Activated CD4-positive, CD25-positive, alpha-beta regulatory T cell treated with anti-CD3 and anti-CD28 coated beads, Interleukin-2, amount 50 U/mL, for 16 hours (primary cell): ENCODE measurements around the gene PSENEN.
"Not testable (repeated sequence)": the region's sequence is repeated elsewhere in the genome, so short reads cannot be mapped to it uniquely, and the experiment has no call there.

Experiments used
- DNase-seq: peaks from one replicate; pipeline ENCODE4 v3.0.0-alpha.2; 2020; ENCODE audit warnings: low read depth, low spot score

PSENEN gene

DNA sequence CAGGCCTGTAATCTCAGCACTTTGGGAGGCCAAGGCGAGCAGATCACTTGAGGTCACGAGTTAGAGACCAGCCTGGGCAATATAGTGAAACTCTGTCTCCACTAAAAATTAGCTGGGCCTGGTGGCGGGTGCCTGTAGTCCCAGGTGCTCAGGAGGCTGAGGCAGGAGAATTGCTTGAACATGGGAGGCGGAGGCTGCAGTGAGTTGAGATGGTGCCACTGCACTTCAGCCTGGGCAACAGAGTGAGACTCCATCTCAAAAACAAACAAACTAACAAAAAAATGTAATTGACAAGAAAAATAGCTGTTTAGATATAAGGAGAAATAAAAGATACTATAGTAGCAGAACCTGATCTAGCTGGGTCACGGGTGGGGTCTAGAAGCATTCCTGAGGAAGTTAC is 26.9 kb downstream of the PSENEN start:
- not testable (repeated sequence) for DNase-seq

DNA sequence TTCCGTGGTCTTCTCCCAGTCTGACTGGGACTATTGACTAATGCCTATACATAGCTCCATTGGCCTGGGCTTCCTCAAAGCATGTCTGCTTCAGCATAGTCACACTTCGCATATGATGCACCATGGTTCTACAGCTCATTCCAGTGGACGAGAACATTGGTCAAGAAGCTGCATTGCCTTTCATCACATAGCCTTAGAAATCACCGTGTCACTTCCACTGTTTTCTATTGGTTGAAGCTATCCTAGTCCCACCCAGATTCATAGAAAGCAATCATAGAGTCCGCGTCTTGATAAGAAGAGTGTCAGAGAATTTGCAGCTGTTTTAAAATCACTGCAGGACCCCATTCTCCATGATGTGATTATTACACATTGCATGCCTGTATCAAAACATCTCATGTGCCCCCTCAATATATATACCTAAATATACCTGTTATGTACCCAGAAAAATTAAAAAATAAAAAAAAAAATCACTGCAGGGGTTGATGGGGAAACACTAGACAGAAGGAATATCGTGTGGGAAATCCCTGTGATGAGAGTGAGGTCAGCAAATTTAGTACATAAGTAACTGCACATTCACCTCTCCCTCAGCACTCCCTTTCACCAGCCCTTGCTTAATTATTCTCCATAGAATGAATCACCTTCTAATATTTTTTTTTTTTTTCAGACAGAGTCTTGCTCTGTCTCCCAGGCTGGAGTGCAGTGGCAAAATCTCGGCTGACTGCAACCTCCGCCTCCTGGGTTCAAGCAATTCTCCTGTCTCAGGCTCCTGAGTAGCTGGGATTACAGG is 27.8 kb downstream of the PSENEN start:
- DNase-seq: no peak

DNA sequence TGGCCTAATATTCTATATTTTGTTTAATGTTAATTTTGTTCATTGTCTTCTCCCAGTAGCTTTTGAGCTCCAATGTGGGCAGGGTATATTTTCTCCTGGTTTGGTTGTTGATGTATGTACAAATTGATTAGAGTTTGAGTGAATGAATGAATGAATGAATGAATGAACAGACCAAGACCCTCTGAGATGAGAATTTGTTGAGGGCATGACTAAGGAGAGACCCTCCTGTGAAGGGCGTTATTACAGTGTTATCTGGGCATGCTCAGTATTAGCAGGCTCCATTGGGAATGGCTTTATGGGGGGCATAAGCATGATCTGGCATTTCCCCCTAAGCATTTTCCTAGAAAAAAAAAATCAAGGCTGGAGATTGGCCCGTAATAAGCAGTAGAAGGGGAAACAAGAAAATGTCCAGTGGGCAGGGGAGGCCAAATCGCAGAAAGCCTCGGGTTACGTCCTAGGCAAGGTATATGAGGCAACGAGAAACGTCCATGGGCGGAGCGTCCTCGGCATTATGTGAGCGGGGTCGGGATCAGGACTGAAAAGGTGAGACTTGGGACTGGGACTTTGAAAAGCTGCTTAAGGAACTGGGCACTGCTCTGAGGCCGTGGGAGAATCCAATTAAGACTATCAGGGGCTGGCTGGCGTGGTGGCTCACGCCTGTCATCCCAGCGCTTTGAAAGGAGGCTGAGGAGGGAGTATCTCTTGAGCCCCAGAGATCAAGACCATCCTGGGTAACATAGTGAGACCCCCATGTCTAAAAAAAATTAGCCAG is 29.0 kb downstream of the PSENEN start:
- DNase-seq: no peak

DNA sequence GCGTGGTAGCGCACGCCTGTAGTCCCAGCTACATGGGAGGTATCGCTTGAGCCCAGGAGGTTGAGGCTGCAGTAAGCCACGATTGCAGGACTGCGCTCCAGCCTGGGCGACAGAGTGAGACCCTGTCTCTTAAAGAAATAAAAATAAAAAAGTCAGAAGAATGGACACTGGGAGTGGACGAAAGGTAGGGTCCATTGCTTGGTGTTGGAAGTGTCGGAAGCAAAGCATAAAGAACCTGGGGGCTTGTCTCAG is 29.5 kb downstream of the PSENEN start:
- no peak for DNase-seq

DNA sequence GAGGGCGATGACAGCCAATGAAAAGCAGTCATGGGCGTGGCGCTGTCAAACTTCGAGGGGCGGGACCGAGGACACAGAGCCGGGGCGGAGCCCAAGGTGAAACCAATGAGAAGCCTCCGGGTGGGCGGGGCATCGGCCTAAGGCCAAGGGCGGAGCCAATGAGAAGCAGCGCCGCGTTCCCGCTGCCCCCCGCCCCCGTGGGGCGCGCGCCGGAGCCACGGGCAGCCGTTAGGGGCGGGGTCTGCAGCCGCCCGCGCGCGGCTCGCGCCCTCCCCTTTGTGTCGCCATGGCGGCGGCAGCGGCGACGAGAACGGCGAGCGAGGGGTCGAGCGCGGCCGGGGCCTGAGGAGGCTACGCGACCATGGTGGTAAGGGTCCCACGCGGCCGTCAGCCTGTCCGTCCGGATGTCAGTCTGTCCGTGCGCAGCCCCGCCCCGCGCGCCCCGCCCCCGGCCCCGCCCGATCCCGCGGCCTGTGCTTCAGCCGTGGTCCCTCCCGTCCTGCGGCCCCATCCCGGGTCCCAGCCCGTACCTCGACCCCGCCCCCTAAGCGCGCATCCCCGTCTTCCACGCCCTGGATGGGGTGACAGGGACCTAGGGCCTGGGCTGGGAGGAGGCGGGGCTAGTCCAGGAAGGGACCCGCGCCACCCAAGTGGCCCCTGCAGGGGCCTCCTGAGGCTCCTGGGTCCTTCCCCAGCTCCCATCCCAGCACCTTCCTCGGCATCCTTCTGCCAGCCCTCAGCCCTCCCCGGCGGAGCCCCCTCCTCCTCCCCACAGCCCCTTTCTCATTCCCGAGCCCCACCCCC is 30.0 kb downstream of the PSENEN start, which contains the start of gene ARHGAP33:
Gene ARHGAP33 (plus strand): TSS at position 267 of the 804 bp plus-strand sequence. CDS start 95 bp downstream, at position 362.
- peak; percentile 97 for DNase-seq

DNA sequence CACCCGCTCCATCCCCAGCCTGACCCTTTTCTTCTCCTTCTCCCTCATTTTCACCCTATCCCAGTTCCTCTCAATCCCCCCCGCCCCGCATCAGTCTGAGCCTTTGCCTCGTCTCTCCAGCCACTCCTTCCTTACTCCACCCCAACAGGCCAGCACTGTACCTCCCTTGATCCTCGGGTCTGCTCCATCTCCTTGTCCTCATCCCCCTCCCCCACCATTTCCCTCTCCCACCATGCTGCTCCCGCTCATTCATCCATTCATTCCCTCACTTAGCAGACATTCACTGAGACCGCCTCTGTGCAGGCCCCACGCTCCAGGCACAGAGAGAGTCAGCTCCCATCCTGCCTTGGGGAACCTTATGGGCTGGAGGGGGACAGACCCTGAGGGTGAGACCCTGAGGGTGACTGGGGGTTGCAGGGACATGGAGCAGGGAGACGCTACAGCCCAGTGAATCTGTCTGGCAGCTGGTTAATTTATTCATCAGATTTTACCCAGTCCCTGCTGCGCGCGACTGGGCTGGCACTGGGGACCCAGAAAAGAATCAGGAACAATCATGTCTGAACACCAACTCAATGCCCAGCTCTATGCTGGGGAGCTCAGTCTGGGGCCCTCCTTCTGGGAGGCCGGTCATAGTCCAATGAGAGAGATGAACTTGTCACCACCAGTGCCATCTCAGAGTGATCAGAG is 30.8 kb downstream of the PSENEN start:
- DNase-seq: no peak

DNA sequence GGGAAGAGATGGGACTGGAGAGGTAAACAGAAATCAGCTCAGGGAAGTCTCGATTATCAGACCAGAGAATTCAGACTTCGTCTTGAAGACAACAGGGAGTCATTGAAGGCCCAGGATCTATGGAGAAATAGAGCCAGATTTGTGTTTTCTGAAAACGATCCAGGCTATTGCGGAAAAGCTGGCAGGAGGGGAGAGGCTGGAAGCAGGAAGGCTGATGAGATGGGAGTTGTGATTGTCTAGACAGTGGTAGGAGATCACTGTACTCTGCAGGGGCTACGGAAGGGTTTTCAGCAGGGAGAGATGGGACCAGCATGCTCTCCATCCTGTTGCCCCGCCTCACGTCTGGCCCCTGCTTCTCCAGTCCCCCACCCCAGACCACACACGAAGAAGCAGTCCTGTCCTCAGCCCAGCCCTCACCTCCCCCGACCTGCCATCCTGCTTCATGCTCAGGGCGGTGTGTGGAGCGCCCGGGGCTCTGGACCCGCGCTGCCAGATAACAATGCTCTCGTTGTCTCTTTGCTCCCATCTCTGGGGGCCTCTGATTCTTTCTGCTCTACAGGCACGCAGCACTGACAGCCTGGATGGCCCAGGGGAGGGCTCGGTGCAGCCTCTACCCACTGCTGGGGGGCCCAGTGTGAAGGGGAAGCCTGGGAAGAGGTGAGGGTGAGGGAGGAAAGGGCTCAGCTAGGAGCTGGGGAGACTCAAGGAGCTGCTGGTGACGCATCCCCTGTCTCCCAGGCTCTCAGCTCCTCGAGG is 31.8 kb downstream of the PSENEN start:
- DNase-seq: no peak

DNA sequence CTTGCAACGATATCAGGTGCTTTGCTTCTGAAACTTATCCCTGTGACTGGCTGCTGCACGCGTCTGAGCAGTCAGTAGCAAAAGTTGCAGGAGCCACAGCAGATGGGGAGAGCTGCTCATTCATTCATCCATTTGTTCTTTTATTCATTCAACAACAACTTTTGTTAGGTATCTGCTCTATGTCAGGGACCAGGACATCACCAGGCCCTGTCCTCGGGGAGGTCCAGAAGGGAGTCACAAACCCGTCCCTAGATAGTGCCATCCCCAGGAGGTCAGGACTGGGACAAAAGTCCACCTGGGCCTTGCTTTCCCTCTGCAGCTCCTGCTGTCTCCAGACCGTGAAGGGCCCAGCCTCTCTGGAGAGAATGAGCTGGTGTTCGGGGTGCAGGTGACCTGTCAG is 32.5 kb downstream of the PSENEN start:
- DNase-seq: no peak

DNA sequence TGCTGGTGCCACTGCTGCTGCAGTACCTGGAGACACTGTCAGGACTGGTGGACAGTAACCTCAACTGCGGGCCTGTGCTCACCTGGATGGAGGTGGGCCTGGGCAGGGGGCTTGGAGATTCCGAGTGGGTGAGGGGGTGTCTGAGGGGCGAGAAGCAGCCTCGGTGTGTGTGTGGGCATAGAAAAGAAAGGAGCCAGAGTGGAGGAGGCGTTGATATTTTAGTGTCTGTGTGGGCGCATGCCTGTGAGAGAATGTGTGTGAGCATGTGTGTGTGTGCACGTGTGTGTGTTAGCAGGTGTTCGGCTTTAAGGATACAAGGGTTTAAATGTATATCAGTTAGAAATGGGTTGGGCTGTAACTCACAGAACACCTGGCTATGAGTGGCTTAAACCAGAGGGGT is 33.6 kb downstream of the PSENEN start:
- no peak for DNase-seq

DNA sequence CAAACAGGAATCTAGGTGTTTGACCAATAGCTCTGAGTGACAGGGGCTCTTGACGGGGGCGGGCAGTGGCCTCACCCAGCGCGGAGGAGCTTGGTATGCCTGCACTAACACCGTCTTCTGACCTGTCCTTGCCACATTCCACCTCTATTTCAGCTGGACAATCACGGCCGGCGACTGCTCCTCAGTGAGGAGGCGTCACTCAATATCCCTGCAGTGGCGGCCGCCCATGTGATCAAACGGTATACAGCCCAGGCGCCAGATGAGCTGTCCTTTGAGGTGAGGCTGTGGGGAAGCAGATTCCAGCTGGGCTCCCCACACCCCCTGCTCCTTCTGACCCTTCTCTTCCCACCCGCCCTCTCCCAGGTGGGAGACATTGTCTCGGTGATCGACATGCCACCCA is 34.6 kb downstream of the PSENEN start:
- no peak for DNase-seq

DNA sequence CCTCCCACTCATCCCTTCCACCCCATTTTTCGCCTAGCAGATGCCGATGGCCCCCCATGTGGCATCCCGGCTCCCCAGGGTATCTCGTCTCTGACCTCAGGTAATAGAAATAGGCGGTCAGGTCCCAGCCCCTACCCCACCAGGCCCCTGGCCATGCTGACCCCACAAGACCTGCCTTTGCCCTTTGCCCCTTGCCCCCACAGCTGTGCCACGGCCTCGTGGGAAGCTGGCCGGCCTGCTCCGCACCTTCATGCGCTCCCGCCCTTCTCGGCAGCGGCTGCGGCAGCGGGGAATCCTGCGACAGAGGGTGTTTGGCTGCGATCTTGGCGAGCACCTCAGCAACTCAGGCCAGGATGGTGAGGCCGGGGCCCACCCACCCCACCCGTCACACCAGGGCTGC is 35.3 kb downstream of the PSENEN start:
- no peak for DNase-seq

DNA sequence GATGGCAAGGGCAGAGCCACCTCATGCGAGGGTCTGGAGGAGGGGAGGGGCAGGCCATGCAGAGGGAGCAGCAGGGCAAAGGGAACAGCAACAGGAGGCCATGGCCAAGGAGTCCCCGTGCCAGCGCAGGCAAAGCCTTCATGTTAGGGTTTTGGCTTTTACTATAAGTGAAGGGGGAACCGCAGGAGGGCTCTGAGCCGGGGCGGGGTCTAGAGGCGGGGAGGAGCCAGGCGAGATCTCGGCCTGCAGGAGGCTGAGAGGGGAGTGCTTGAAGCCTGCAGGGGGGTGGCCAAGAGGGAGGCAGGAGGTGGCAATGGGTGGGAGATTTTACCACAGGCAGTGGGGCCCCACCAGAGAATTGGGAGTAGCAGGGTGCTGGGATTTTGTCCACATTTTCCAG is 36.2 kb downstream of the PSENEN start:
- no peak for DNase-seq

DNA sequence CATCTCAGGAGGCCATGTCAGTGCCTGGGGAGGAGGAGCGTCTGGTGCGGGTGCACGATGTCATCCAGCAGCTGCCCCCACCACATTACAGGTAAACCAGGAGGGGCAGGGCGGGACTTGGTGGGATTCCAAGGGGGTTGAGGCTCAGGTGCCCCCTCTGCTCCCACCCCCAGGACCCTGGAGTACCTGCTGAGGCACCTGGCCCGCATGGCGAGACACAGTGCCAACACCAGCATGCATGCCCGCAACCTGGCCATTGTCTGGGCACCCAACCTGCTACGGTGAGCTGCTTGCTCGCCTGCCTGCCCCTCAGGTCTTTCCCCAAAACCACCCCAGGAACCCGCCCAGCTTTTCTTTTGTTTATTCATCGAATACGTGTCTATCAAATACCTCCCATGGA is 37.1 kb downstream of the PSENEN start:
- DNase-seq: no peak

DNA sequence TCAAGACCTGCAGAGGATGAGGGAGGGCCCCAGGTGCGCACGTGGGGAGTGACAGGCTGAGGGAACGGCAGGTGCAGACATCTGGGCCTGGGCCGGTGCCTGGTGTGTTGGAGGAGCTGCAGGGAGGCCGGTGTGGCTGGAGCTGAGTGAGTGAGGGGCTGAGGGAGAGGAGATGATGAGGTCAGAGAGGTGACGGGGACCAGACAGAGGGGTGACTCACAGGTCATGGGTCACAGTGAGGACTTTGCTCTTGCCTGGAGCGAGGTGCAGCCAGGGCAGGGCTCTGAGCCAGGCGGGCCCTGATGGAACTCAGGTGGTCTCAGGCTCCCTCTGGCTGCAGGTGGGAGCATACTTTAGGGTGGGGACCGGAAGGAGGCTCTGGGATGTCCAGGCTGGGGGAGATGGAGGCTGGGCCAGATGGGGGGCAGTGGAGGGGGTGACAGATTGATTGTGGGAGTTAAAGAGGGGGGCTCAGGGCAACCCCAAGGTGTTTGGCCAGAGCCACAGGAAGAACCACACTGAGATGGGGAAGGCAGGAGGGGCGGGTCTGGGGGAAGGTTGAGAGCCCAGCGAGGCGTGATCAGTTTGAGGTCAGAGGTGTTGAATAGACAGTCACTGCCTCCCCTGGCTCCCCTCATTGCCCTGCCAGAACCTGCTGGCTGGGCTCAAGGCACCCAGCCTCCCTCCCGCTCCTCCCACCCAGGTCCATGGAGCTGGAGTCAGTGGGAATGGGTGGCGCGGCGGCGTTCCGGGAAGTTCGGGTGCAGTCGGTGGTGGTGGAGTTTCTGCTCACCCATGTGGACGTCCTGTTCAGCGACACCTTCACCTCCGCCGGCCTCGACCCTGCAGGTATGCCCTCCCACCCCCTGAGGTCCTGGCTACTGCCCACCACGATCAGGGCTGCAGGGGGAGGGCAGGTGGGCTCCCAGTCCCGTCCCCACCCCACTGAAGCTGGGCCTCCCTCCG is 38.3 kb downstream of the PSENEN start:
- DNase-seq: no peak

DNA sequence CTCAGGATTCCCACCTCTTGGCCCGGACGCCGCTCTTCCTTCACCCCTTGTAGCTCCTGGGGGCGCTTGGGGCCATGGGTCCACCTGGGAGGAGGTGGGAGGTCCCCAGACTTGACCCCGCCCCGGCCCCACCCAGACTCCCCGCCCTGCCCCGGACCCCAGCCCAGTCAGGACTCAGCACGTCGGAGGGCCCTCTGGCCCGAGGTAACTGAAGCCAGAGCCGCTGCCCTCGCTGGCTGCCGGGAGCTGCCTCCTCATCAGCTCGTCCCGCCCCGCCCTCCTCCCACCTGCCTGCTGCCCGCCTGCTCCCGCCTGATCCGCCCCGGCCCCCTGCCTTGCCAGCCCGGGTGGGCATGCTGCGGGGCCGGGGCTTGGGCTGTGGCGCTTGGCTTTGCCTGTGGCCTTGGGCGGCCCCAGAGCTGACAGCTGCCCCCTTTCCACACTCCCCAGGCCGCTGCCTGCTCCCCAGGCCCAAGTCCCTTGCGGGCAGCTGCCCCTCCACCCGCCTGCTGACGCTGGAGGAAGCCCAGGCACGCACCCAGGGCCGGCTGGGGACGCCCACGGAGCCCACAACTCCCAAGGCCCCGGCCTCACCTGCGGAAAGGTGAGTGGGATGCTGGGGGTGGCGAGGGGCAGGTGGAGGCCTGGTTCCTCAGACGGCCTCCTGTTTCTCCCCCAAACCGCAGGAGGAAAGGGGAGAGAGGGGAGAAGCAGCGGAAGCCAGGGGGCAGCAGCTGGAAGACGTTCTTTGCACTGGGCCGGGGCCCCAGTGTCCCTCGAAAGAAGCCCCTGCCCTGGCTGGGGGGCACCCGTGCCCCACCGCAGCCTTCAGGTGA is 39.3 kb downstream of the PSENEN start:
- DNase-seq: no peak

DNA sequence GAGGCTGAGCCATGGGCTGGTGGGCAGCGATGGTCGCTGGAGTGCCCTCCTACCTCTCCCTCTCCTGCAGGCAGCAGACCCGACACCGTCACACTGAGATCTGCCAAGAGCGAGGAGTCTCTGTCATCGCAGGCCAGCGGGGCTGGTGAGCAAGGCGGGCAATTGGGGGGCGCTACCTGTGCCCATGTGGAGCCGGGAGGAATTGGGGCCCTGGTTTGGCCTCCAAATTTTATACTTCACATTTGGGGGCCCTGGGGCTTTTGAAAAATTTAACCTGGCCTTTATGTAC is 39.8 kb downstream of the PSENEN start:
- no peak for DNase-seq

DNA sequence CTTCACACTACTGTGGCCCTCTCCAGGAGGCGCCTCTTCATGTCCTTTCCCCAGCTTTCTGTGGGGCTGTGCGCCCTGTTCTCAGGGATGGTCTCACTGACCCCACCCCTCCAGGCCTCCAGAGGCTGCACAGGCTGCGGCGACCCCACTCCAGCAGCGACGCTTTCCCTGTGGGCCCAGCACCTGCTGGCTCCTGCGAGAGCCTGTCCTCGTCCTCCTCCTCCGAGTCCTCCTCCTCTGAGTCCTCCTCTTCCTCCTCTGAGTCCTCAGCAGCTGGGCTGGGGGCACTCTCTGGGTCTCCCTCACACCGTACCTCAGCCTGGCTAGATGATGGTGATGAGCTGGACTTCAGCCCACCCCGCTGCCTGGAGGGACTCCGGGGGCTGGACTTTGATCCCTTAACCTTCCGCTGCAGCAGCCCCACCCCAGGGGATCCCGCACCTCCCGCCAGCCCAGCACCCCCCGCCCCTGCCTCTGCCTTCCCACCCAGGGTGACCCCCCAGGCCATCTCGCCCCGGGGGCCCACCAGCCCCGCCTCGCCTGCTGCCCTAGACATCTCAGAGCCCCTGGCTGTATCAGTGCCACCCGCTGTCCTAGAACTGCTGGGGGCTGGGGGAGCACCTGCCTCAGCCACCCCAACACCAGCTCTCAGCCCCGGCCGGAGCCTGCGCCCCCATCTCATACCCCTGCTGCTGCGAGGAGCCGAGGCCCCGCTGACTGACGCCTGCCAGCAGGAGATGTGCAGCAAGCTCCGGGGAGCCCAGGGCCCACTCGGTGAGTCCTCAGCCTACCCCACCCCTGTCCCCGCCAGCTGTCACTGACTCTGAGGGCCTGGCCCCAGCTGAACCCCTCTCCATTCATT is 41.1 kb downstream of the PSENEN start:
- no peak for DNase-seq

DNA sequence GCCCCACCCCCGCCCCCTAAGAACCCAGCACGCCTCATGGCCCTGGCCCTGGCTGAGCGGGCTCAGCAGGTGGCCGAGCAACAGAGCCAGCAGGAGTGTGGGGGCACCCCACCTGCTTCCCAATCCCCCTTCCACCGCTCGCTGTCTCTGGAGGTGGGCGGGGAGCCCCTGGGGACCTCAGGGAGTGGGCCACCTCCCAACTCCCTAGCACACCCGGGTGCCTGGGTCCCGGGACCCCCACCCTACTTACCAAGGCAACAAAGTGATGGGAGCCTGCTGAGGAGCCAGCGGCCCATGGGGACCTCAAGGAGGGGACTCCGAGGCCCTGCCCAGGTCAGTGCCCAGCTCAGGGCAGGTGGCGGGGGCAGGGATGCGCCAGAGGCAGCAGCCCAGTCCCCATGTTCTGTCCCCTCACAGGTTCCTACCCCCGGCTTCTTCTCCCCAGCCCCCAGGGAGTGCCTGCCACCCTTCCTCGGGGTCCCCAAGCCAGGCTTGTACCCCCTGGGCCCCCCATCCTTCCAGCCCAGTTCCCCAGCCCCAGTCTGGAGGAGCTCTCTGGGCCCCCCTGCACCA is 41.9 kb downstream of the PSENEN start:
- DNase-seq: no peak
